Right lung (tissue), 10 donors: ENCODE data around the gene MAGEA11. TPM values are rescaled to one million over a fixed set of nuclear protein-coding genes. Genes with fewer than 3 reads are reported as not detected.
"Not testable (repeated sequence)": the region's sequence is repeated elsewhere in the genome, so short reads cannot be mapped to it uniquely, and the experiment has no call there.

ENCODE experiments used
- DNase-seq, 2 donors: peaks; one replicate each; pipeline ENCODE4 v3.0.0-alpha.2; 2013
- long read RNA-seq, 8 donors: transcript quantifications; one replicate each; lab custom pipeline, GENCODE V29; 2026
- polyA plus RNA-seq, 5 donors: library from polyadenylated mRNA; unstranded; fragments of 120-200 nt; gene quantifications; one replicate each; pipeline versions ENCODE4 v1.2.1 to v1.2.3, GENCODE V29; 2013; ENCODE audit warnings: inconsistent platforms in 1 of 5, low replicate concordance in 1 of 5; ENCODE audit not compliant: insufficient read length in 5 of 5, insufficient read depth in 1 of 5

The MAGEA11 gene, protein sequence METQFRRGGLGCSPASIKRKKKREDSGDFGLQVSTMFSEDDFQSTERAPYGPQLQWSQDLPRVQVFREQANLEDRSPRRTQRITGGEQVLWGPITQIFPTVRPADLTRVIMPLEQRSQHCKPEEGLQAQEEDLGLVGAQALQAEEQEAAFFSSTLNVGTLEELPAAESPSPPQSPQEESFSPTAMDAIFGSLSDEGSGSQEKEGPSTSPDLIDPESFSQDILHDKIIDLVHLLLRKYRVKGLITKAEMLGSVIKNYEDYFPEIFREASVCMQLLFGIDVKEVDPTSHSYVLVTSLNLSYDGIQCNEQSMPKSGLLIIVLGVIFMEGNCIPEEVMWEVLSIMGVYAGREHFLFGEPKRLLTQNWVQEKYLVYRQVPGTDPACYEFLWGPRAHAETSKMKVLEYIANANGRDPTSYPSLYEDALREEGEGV
- not detected for polyA plus RNA-seq
- long read RNA-seq, donor 1, partial matches to known transcripts = 0 of 6 reads
- long read RNA-seq, donor 1, other reads (novel, unspliced or antisense) = 6 of 6 reads
- long read RNA-seq, donor 2 = 0 reads
- long read RNA-seq, donor 3 = 0 reads
- long read RNA-seq, donor 4 = 0 reads
- long read RNA-seq, donor 5 = 0 reads
- long read RNA-seq, donor 6 = 0 reads
- long read RNA-seq, donor 7 = 0 reads
- long read RNA-seq, donor 8 = 0 reads

DNA sequence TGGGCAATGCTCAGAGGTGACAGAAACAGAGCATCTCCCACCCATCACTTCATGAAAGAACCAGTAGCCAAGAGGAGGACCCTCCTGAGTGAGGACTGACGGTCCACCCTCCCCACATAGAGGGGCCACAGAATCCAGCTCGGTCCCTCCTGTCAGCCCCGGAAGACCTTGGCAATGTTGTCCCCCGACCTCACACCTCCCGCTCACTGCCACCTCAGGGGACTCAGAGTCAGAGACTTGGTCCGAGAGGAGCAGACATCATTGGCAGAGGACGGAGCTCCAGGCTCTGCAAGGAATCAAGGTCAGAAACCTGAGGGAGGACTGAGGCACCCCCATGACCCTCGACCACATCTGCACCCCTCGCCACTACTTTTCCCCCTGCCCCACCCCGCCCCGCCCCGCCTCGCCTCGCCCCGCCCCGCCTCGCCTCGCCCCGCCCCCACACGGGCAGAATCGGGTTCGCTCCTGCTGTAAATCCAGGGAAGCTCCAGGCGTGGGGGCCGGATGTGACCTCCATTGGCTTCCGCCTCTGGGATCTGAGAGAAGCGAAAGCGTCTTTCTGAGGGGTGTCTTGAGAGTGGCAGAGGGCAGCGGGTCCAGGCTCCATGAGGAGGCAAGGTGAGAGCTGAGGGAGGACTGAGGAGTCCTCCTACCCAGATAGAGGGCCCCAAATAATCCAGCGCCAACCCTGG, at the start of gene MAGEA11:
Gene MAGEA11, plus strand, starts transcription at position 516 of the 692 bp plus-strand sequence. CDS start 1,100 bp downstream, outside the sequence.
- no peak for DNase-seq

DNA sequence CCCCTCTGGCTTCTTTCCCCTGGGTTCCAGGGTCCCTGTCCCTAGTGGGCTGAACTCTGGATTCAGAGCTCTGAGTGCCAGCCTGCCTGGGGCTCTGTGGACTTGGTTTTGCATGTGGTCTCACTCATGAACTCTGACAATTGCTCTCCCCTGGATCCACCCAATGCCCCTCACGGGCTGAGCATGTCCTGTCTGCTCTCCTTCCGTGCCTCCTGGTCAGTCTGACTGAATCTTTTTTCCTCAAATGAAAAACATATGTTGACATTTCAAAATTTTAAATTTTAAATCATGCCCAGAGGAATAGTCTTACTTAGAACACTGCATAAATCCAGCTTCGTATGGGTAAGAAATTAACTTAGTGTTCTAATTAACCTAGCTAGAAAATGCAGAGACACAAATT, 36.8 kb upstream of the MAGEA11 start:
- not testable (repeated sequence) for DNase-seq

DNA sequence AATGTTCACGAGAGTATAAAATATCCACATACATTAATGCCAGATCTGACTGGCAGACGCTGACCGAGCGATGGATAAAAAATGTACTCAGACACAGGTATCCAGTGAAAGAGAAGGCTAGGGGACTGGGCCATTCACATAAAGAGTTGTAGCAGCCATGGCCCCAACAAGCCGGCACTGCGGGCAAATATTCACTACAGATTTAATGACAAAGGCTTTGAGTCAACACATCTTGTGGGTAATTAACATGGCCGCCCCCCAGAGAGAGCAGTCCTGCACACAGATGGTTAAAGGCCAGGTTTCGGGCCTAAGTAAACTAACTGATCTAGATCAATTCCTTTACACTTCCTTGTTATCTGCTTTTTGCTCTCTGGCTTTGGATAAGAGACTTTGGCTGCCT, 36.3 kb upstream of the MAGEA11 start:
- not testable (repeated sequence) for DNase-seq

- DNase-seq = not testable (repeated sequence)
Measured at GRCh38 chrX:149679164-149679678, 32.6 kb upstream of the MAGEA11 start.

- no peak for DNase-seq
Measured at GRCh38 chrX:149681182-149681581, 30.7 kb upstream of the MAGEA11 start.

DNA sequence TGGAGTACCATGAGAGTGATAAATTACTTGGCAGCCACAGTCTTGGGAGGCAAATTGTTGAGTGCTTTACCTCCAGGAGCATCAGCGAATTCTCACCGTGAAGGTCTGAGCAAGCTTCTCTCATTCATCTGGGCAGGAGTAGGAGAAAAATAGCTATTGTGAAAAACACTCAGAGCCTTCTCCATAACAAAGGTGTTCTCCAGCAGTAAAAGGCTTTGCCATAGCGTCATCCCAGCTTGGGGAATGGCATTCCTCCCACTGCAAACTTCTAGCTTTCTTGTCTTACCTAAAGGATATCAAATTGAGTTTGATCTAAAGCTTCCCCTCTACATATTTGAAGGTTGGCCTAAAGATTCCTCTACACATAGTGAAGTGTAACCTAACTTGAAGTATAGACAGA, 29.8 kb upstream of the MAGEA11 start:
- DNase-seq = no peak

DNA sequence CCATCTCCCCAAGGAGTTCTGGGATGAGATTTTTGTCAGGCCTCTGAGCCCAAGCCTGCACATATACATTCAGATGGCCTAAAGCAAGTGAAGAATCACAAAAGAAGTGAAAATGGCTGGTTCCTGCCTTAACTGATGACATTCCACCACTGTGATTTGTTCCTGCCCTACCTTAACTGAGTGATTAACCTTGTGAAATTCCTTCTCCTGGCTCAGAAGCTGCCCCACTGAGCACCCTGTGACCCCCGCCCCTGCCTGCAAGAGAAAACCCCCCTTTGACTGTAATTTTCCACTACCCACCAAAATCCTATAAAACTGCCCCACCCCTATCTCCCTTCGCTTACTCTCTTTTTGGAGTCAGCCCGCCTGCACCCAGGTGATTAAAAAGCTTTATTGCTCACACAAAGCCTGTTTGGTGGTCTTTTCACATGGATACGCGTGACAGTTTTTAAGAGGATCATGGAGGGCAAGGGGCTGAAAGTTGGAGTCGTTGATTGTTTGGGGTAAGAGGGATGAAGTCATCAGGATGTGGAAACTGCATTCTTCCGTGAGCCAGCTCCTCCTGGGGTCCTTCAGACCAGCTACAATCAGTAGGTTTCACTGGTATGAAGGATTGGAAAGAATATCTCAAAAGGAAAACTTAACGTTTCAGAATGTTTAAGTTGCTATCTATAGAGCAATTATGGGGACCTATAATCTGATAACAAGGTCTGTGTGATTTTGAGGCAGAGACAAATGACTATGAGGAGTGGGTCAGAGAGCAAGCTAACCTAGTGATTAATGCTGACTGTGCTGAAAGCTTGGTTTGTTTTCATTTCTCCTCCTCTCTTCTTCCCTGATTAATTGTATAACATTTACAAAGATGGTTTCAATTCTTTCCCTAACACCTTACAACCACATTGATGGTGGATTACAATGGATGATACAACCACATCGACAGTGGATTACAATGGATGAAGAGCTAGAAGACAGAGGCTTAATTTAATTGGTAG, 28.6 kb upstream of the MAGEA11 start:
- DNase-seq = no peak

DNA sequence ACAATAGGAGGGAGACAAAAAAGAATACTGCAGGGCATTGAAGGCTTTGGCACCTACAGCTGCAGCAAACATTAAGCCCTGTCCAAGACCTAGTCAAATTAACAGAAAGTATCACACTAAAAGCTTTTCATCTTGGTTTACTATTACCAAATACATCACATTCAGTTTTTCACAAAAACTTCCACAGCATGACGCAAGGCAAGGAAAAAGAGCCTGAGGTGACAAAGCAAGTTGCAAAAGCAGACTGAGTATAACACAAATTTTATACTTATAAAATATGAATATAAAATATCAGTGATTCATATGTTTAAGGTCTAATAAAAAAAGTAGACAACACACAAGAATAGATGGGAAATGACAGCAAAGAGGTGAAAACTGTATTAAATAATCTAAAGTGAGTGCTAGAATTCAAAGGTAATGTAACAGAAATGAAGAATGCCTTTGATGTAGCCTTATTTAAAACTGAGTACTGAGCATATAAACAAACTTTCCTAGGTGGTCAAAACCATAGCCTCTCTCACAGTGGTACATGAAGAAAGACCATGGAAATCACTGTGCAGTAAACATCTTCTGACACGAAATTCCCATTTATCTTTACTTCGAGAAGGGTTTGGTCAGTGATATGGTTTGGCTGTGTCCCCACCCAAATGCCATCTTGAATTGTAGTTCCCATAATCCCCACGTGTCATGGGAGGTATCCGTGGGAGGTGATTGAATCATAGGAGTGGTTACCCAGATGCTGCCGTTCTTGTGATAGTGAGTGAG, 27.7 kb upstream of the MAGEA11 start:
- no peak for DNase-seq

- no peak for DNase-seq
Measured at GRCh38 chrX:149687991-149688390, 23.9 kb upstream of the MAGEA11 start.

- DNase-seq = no peak
Measured at GRCh38 chrX:149688552-149688951, 23.3 kb upstream of the MAGEA11 start.

DNA sequence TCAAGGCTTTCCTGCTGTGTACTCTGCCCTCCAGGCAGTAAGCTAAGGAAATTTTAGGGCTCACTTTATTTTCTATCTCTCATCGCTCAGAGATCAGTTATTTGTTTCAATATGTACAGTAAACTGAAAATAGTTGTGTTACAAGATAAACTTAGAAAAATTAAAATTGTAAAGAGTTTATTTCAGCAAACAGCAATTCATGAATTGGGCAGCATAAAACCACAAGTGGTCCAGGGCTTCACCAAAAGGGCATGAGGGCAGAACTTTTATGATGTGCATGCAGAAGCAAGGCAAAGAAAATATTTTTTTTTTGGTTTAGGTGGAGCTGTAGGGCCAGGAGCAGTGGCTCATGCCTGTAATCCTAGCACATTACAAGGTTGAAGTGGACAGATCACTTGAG, 20.1 kb upstream of the MAGEA11 start:
- DNase-seq = no peak

DNA sequence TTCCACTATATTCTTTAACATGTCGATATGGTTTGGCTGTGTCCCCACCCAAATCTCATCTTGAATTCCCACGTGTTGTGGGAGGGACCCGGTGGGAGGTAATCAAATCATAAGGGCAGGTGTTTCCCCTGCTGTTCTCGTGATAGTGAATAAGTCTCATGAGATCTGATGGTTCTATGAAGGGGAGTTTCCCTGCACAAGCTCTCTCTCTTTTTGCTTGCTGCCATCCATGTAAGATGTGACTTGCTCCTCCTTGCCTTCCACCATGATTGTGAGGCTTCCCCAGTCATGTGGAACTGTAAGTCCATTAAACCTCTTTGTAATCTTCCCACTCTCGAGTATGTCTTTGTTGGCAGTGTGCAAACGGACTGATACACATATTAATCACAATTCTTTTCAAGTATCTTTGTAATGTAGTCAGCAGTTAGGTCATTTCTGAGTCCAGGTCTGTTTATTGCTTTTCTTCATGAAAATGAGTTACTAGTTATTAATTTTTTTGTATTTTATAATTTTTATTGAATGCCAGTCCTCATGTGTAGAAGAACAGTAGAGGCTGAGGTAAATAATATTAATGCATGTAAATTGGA, 19.1 kb upstream of the MAGEA11 start:
- DNase-seq = not testable (repeated sequence)

- no peak for DNase-seq
Measured at GRCh38 chrX:149699761-149700160, 12.1 kb upstream of the MAGEA11 start.

- no peak for DNase-seq
Measured at GRCh38 chrX:149704664-149705063, 7.2 kb upstream of the MAGEA11 start.

DNA sequence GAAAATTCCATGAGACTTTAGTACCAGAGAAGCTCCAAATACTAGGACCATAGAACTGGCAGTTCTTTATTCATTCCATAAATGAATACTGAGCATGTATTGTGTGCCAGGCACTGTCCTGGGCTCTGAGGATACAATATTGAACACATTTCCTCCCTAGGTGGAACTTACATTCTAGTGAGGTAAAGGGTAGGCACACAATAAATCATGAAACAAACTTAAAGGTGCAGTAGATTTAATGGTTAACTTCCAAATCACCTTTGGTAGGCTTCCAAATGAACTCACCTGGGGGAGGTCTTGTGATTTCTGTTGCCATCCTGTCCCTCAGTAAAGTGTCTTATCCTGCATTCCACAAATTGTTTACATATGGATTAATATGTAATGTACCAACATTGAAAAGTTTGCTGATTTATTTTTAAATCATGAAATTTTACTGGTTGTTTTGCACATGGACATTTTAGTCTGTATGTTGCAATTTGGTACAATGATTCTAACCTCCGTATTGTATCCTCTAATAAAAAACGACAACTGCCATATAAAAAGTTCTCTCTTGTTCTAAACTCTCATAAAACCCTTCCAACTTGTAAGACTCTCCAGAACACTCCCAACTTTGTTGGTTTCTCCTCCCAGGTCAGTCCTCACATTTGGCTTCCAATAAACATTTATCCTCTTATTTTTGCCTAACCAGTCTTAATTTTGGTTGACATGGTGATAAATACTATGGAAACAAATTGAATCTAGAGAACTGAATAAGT, 4.5 kb upstream of the MAGEA11 start:
- no peak for DNase-seq

- no peak for DNase-seq
Measured at GRCh38 chrX:149712831-149713230, 971 bp downstream of the MAGEA11 start.

DNA sequence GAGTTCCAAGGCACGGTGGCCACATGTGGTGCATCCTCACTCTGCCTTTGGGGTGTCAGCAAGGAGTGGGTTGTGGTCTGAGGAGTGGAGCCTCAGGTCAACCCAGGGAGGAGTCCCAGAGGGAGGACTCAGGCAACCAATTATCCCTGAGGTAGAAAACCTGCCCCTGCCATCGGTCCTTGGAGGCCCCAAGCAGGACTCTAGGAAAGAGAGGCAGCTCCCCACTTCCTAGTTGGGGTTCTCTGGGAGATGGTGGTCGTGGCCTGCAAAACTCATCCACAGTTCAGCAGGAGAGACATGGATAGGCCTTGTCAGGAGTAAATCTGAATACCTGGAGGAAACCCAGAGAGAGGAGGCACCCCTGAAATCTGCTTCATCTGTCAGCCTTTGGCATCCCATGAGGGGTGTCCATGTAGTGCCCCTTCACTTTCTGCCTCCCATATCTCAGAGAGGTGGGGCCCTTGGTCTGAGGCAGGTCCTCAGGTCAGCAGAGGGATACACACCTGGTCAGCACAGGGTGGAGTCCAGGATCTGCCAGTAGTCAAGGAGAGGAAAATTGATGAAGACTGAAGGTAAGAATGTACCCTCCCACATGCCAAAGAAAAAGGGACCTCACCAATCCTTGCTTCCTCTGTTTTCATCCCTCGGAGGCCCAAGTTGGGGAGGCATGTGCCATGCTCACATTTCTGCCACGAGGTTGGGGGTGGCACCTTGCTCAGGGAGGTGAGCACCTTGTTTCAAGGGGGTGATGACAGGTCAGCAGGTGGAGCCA, 1.6 kb downstream of the MAGEA11 start:
- DNase-seq = no peak

- no peak for DNase-seq
Measured at GRCh38 chrX:149715468-149715867, 3.6 kb downstream of the MAGEA11 start.
